GM20000 (cell line): Measurements from ENCODE around the gene MSMO1.

Experiments
- DNase-seq: peaks from one replicate; pipeline ENCODE4 v3.0.0; 2012; ENCODE audit warnings: low spot score
- TF ChIP-seq, protein P1 (sequence below): IDR thresholded peaks from 2 replicates; pipeline ENCODE4 v1.5.1; 2012; ENCODE audit warnings: mild to moderate bottlenecking, control low read depth; ENCODE audit errors: extremely low read depth, missing control alignments

The MSMO1 gene

DNA sequence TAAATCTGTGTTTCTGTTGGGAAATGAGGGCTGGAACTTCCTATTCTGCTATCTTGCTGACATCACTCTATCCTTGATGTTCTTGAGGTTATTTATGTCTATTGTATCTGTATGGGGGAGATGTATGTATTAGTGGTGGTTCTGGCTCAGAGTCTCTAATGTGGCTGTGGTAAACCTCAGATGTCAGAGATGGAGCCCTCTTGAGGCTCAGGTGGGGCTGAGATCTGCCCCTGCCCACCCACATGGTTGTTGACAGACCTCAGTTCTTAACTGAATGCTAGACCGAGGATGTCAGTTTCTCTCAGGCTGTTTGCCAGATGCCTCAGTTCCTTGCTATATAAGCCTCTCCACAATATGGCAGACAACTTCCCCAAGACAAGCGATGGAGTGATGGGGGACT is 48.0 kb downstream of the MSMO1 start:
- TF ChIP-seq, protein P1, sequence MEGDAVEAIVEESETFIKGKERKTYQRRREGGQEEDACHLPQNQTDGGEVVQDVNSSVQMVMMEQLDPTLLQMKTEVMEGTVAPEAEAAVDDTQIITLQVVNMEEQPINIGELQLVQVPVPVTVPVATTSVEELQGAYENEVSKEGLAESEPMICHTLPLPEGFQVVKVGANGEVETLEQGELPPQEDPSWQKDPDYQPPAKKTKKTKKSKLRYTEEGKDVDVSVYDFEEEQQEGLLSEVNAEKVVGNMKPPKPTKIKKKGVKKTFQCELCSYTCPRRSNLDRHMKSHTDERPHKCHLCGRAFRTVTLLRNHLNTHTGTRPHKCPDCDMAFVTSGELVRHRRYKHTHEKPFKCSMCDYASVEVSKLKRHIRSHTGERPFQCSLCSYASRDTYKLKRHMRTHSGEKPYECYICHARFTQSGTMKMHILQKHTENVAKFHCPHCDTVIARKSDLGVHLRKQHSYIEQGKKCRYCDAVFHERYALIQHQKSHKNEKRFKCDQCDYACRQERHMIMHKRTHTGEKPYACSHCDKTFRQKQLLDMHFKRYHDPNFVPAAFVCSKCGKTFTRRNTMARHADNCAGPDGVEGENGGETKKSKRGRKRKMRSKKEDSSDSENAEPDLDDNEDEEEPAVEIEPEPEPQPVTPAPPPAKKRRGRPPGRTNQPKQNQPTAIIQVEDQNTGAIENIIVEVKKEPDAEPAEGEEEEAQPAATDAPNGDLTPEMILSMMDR = no peak
- DNase-seq = no peak

DNA sequence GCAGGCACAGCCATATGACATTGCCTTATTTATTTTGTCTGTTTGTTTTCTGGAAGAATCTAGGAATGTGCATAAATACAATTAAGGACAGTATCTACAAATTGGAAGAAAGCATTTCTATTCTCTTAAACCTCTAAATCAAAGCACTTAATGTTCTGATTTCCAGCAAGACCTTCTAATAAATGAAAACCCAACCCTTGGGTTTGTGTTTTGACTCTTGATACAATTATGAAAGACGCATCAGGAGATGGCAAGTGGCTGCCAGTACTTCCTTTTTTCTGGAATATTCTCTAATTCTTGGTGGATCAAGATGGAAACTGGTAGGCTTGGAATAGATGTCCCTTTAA is 50.9 kb downstream of the MSMO1 start:
- TF ChIP-seq, protein P1 = no peak
- peak; percentile 7 for DNase-seq

DNA sequence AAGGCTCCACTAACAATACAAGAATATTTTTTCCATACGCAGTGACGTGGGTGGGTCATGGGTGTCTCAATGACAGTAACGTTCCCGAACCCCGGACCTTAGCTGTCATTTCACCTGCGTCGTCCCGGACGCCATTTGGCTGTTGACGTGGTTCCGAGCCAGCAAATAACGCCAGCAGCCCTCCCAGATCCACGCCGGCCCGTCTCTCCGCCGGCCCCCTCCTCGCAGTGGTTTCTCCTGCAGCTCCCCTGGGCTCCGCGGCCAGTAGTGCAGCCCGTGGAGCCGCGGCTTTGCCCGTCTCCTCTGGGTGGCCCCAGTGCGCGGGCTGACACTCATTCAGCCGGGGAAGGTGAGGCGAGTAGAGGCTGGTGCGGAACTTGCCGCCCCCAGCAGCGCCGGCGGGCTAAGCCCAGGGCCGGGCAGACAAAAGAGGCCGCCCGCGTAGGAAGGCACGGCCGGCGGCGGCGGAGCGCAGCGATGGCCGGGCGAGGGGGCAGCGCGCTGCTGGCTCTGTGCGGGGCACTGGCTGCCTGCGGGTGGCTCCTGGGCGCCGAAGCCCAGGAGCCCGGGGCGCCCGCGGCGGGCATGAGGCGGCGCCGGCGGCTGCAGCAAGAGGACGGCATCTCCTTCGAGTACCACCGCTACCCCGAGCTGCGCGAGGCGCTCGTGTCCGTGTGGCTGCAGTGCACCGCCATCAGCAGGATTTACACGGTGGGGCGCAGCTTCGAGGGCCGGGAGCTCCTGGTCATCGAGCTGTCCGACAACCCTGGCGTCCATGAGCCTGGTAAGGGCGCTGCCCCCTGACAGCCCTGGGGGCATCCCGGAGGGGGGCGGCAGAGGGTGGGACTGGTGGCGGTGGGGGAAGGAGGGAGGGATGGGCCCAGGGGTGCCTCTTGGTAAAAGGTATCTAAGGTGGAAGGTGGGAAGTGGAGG is 51.5 kb downstream of the MSMO1 start, which contains the start of gene CPE:
CPE (plus strand) TSS at position 264 of the 933 bp plus-strand sequence; CDS start at position 478, 214 bp downstream.
- DNase-seq = peak; percentile 69
- TF ChIP-seq, protein P1 = no peak

DNA sequence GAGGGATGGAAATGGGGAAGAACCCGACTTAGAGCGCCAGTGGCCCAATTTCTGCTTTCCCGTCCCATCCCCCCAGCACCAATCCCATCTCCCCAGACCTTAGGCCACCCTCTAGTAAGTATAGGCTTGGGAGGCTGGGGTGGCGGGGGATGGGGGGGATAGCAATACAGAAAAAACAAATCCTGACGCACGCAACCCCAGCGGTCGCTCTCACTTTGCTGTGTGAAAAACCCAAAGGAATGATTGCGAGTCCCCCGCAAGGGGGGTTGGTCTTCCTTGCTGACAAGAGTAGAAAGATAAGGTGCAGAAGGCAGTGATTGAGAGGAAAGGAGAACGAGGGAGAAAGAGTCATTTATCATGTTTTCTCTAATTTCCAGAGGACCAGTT is 52.2 kb downstream of the MSMO1 start:
- no peak for DNase-seq
- TF ChIP-seq, protein P1 = no peak

DNA sequence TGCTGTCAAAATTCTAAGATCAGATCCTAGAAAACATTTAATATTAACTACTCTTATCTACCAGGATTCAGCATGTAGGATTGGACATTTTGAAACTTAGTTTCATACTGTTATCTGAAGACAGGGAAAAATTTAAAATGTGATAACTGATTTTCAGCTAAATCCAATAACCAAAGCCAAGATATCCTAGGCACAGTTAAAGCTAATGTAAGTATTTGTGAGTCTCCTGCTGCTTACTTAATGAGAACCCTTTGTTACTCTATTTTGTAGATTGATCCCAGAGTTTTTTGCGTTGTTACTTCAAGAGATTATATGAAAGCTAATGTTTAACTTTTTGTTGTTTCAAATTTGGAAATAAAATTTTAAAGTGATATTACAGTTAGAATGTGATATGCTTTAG is 53.3 kb downstream of the MSMO1 start:
- TF ChIP-seq, protein P1 = no peak
- no peak for DNase-seq

DNA sequence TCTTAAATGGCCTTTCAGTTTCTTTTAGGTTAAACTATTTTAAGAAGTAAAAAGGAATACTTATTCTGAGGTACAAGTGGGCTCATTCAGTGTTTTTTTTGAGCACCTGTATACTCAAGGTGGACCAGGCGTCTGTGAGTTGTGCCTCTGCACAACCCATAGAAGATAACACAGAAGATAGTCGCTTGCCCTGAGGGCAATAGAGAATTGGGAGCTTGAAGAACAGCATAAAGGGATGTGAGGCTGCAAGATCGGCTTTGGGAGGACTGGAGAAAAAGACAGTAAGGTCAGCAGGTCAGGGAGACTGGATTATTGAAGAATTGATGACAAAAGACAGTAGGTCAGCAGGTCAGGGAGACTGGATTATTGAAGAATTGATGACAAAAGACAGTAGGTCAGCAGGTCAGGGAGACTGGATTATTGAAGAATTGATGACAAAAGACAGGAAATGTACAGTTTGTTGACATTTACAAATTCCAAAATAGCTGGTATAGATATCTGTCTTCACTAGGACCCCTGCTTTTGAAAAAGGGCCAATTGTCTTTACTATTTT is 54.4 kb downstream of the MSMO1 start:
- DNase-seq = no peak
- TF ChIP-seq, protein P1 = no peak

DNA sequence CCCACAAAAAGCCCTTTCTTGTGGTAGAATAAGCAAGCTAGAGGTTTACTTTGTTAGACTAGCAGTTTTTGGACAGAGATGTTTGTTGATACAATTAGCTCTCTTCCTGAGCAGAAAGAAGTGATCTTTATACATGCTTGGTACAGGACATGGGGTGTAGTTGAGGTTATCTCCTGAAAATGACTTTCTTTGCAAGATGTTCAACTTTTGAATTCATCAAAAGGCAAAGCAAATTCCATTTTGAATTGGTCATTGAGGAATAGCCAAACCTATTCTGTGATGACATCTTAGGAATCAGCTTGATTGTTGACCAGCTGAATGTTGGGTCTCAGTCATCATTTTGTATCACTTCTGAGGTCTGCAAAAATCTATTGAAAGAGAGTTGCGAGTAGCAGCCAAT is 55.2 kb downstream of the MSMO1 start:
- TF ChIP-seq, protein P1 = no peak

More for the DNA sequence above, 55.2 kb downstream of the MSMO1 start:
- DNase-seq = no peak
